ENCODE results near the gene VAMP7. TPM values are rescaled to one million over a fixed set of nuclear protein-coding genes. Genes with fewer than 3 reads are reported as not detected.

VAMP7 gene
- total and polyA plus RNA-seq, 2 of the 8 experiments (the other 6 are each of a cell fraction or from before 2014, with no cell fraction given): 14.2 to 22.1 TPM

GRCh38 chrX:155938132-155938531 is 57.0 kb downstream of the VAMP7 start:
- FAIRE-seq: no peak
- H3K4ac ChIP-seq (replicated peaks; ENCODE audit: insufficient read length, low read depth, low read length): no peak overlapping the region
- H2AFZ ChIP-seq (ENCODE audit: low read length): no peak overlapping the region
- H3K79me1 ChIP-seq (ENCODE audit: low read depth, low read length): no peaks in the 10 kb centered on the region
- H4K8ac ChIP-seq (ENCODE audit: extremely low read depth, insufficient read depth, low read length): no peak overlapping the region
- H3K27ac ChIP-seq (ENCODE audit: low read depth, low read length): no peak overlapping the region
- no peak overlapping the region for H3K23ac ChIP-seq (ENCODE audit: insufficient read length)
- H3K9me3 ChIP-seq (ENCODE audit: insufficient read depth in 2 of 2, low read depth in 1 of 2, low read length in 1 of 2): peaks cover 18 to 31% of the 10 kb centered on the region in 2 experiments
- H3K18ac ChIP-seq (ENCODE audit: extremely low read depth, low read length): no peak overlapping the region
- no peak overlapping the region for H3K4me3 ChIP-seq (ENCODE audit: extremely low read depth in 1 of 4, insufficient read depth in 2 of 4, low read depth in 3 of 4, low read length in 4 of 4)
- H3K36me3 ChIP-seq (ENCODE audit: control insufficient read depth in 2 of 4, insufficient read depth in 4 of 4, low read length in 3 of 4): peaks cover 0 to 2% (median 0%) of the 10 kb centered on the region in 4 experiments; a peak in 1 of 8 replicates
- H3K4me1 ChIP-seq (replicated peaks in 1 of 4; ENCODE audit: control insufficient read depth in 3 of 4, insufficient read depth in 4 of 4, low read length in 3 of 4): no peaks in the 10 kb centered on the region
- H3K14ac ChIP-seq (ENCODE audit: insufficient read length): no peak overlapping the region
- no peak overlapping the region for H4K91ac ChIP-seq (replicated peaks; ENCODE audit: insufficient read length, low read length)
- DNase-seq (ENCODE audit: low read depth in 1 of 2, low spot score in 2 of 2): no peak
- no peak overlapping the region for H2BK120ac ChIP-seq (replicated peaks; ENCODE audit: low read depth, low read length)
- H2BK5ac ChIP-seq (ENCODE audit: low read depth, low read length): no peak overlapping the region
- CTCF ChIA-PET (ENCODE audit: partially characterized antibody): no interaction called here
- H3K4me2 ChIP-seq (ENCODE audit: insufficient read depth in 1 of 2, low read depth in 2 of 2, low read length in 2 of 2): no peak overlapping the region
- TF ChIP-seq POU5F1 (IDR thresholded peaks at IDR 0.05; ENCODE audit: low read depth, low read length) (no peak), CHD1 (IDR thresholded peaks at IDR 0.05; ENCODE audit: low read depth, low read length) (no peak), JUND (IDR thresholded peaks at IDR 0.05; ENCODE audit: low read length) (no peak)
- no peak overlapping the region for H2BK20ac ChIP-seq (ENCODE audit: low read length)
- no peak overlapping the region for H3K56ac ChIP-seq (replicated peaks; ENCODE audit: insufficient read length, low read depth, low read length)
- no peaks in the 10 kb centered on the region for H4K20me1 ChIP-seq (replicated peaks in 1 of 2; ENCODE audit: control insufficient read depth in 1 of 2, insufficient read depth in 2 of 2, low read length in 2 of 2)
- POLR2A ChIA-PET (ENCODE audit: partially characterized antibody): no interaction called here
- H3K27me3 ChIP-seq (replicated peaks in 1 of 4; ENCODE audit: control insufficient read depth in 3 of 4, extremely low read depth in 1 of 4, insufficient read depth in 3 of 4, low read length in 3 of 4): no peaks in the 10 kb centered on the region
- no peaks in the 10 kb centered on the region for H3K79me2 ChIP-seq (ENCODE audit: control insufficient read depth in 1 of 2, insufficient read depth in 2 of 2, low read length in 2 of 2)
- H3K23me2 ChIP-seq (ENCODE audit: low read depth, low read length): no peaks in the 10 kb centered on the region
- no peak overlapping the region for H2BK12ac ChIP-seq (ENCODE audit: low read depth, low read length)
- no peak overlapping the region for H2AK5ac ChIP-seq (ENCODE audit: low read depth, low read length)
- no peak overlapping the region for H3K9ac ChIP-seq (replicated peaks in 1 of 4; ENCODE audit: extremely low read depth in 1 of 4, low read depth in 3 of 4, low read length in 3 of 4)
- no peak overlapping the region for H2BK15ac ChIP-seq (ENCODE audit: low read length)
- H4K5ac ChIP-seq (ENCODE audit: insufficient read length, low read depth, low read length): no peak overlapping the region
